ENCODE results near the gene AKR7A2. TPM values are rescaled to one million over a fixed set of nuclear protein-coding genes. Genes with fewer than 3 reads are reported as not detected.
A peak's percentile ranks its signal among the peaks of the same experiment; 100 is the strongest.
"Not testable (repeated sequence)": the region's sequence is repeated elsewhere in the genome, so short reads cannot be mapped to it uniquely, and the experiment has no call there.

The AKR7A2 gene
- total RNA-seq, 1 experiment from 2014 or later, result 86.6 TPM

- Histone ChIP-seq H3K9me3 (ENCODE audit: control insufficient read depth, insufficient read depth, low read depth, low read length) (no peaks in the 10 kb centered on the region), H3K27ac (ENCODE audit: low read length) (no peak overlapping the region), H3K4me1 (ENCODE audit: control insufficient read depth, insufficient read depth, low read length) (no peaks in the 10 kb centered on the region), H3K27me3 (ENCODE audit: control insufficient read depth, insufficient read depth, low read length) (no peaks in the 10 kb centered on the region), H3K36me3 (ENCODE audit: control insufficient read depth, insufficient read depth, low read length) (no peaks in the 10 kb centered on the region), H3K4me3 (ENCODE audit: low read depth in 2 of 2, low read length in 2 of 2) (no peak overlapping the region)
- ATAC-seq (no peak), DNase-seq (ENCODE audit: low read depth, low spot score) (no peak)
- in situ Hi-C loops (cut with HindIII; ENCODE audit: low pct_unique_long_range_greater_than_20kb, low sequenced_read_pairs) (no loop called here), intact Hi-C loops (cut with micrococcal nuclease; ENCODE audit: unreplicated experiment) (no loop called here)
- no TSS peak for BruUV-seq (replicated peaks)
- TF ChIP-seq CTCF (IDR thresholded peaks at IDR 0.05), result no peak
- TF ChIP-seq POLR2AphosphoS5 (IDR thresholded peaks at IDR 0.05; ENCODE audit: low read depth, low read length), result no peak
- no peak for TF ChIP-seq SIN3A (IDR thresholded peaks at IDR 0.05; ENCODE audit: borderline replicate concordance, insufficient read depth, low read depth, low read length)
- no peak for TF ChIP-seq TCF7L2 (IDR thresholded peaks at IDR 0.05; ENCODE audit: low read depth, low read length)
- TF ChIP-seq REST (IDR thresholded peaks at IDR 0.05; ENCODE audit: insufficient read depth in 1 of 2, low read depth in 2 of 2, low read length in 1 of 2), result no peak
- CTCF ChIA-PET, result no interaction called here
- POLR2A ChIA-PET, result no interaction called here
Measured at GRCh38 chr1:19272064-19272463, 39.9 kb downstream of the AKR7A2 start.

GRCh38 chr1:19270343-19270730 is 41.6 kb downstream of the AKR7A2 start:
- BruUV-seq (replicated peaks); DNase-seq (ENCODE audit: low read depth, low spot score); H3K4me3 ChIP-seq (ENCODE audit: low read depth in 2 of 2, low read length in 2 of 2); H3K9me3 ChIP-seq (ENCODE audit: control insufficient read depth, insufficient read depth, low read depth, low read length); intact Hi-C loops (cut with micrococcal nuclease; ENCODE audit: unreplicated experiment); H3K36me3 ChIP-seq (ENCODE audit: control insufficient read depth, insufficient read depth, low read length); in situ Hi-C loops (cut with HindIII; ENCODE audit: low pct_unique_long_range_greater_than_20kb, low sequenced_read_pairs); H3K4me1 ChIP-seq (ENCODE audit: control insufficient read depth, insufficient read depth, low read length); H3K27ac ChIP-seq (ENCODE audit: low read length); CTCF ChIA-PET; H3K27me3 ChIP-seq (ENCODE audit: control insufficient read depth, insufficient read depth, low read length): not testable (repeated sequence)
- peak; percentile 22; the same call in 1 of the 2 replicates for ATAC-seq
- POLR2A ChIA-PET, result interaction anchor here (0.6 kb wide), 1 partner anchor 21 kb away, joined by 17 read pairs; no protein-coding TSS in a partner anchor

- H3K4me3 ChIP-seq (ENCODE audit: low read depth in 2 of 2, low read length in 2 of 2); H3K4me1 ChIP-seq (ENCODE audit: control insufficient read depth, insufficient read depth, low read length); H3K27ac ChIP-seq (ENCODE audit: low read length); DNase-seq (ENCODE audit: low read depth, low spot score); H3K27me3 ChIP-seq (ENCODE audit: control insufficient read depth, insufficient read depth, low read length); intact Hi-C loops (cut with micrococcal nuclease; ENCODE audit: unreplicated experiment); in situ Hi-C loops (cut with HindIII; ENCODE audit: low pct_unique_long_range_greater_than_20kb, low sequenced_read_pairs); POLR2A ChIA-PET; H3K36me3 ChIP-seq (ENCODE audit: control insufficient read depth, insufficient read depth, low read length); CTCF ChIA-PET; BruUV-seq (replicated peaks); H3K9me3 ChIP-seq (ENCODE audit: control insufficient read depth, insufficient read depth, low read depth, low read length): not testable (repeated sequence)
- ATAC-seq, result peak; percentile 28; the same call in 1 of the 2 replicates
Measured at GRCh38 chr1:19269427-19270342, 42.3 kb downstream of the AKR7A2 start.

Data from Panc1 (cell line).